GM12878 (cell line): ENCODE measurements around the gene MED6. TPM values are rescaled to one million over a fixed set of nuclear protein-coding genes. Genes with fewer than 3 reads are reported as not detected.
A peak's percentile ranks its signal among the peaks of the same experiment; 100 is the strongest.

ENCODE experiments used
- BHLHE40 ChIP-seq, 2 experiments: fragments of 450-650 bp in 1 of 2; IDR thresholded peaks; 2 replicates each; pipeline ENCODE4 v1.6.1; 2011 to 2017; ENCODE audit warnings: low read depth in 2 of 2, borderline replicate concordance in 1 of 2, improper control_type of control experiment in 1 of 2, low read length in 1 of 2, mild to moderate bottlenecking in 1 of 2
- CEBPB ChIP-seq, 2 experiments: fragments of 150-350 bp in 1 of 2; IDR thresholded peaks; 2 replicates each; pipeline ENCODE4 v1.6.1; 2012 to 2014; ENCODE audit warnings: low read depth in 2 of 2, low read length in 2 of 2, borderline replicate concordance in 1 of 2, inconsistent platforms in 1 of 2
- CHD2 ChIP-seq: IDR thresholded peaks from 2 replicates; pipeline ENCODE4 v1.6.1; 2011; ENCODE audit warnings: low read depth, low read length, improper control_type of control experiment, borderline replicate concordance
- DPF2 ChIP-seq: fragments of 450-650 bp; IDR thresholded peaks from 2 replicates; pipeline ENCODE4 v1.6.1; 2017; ENCODE audit warnings: mild to moderate bottlenecking
- FOXM1 ChIP-seq: IDR thresholded peaks from 2 replicates; pipeline ENCODE4 v1.6.1; 2012; ENCODE audit warnings: low read depth, mild to moderate bottlenecking, inconsistent platforms, low read length, moderate library complexity
- NKRF ChIP-seq: fragments of 450-650 bp; conservative IDR thresholded peaks from 2 replicates; pipeline ENCODE4 v1.6.1; 2017; ENCODE audit warnings: mild to moderate bottlenecking, moderate library complexity
- POLR2AphosphoS5 ChIP-seq: IDR thresholded peaks from 2 replicates; pipeline ENCODE4 v1.6.1; 2011; ENCODE audit warnings: mild to moderate bottlenecking, low read length, inconsistent platforms
- RAD21 ChIP-seq: IDR thresholded peaks from 2 replicates; pipeline ENCODE4 v1.6.1; 2011; ENCODE audit warnings: mild to moderate bottlenecking, low read depth, low read length, moderate library complexity; ENCODE audit not compliant: insufficient read depth
- SMAD1 ChIP-seq: fragments of 450-650 bp; IDR thresholded peaks from 2 replicates; pipeline ENCODE4 v1.6.1; 2018; ENCODE audit warnings: mild to moderate bottlenecking, low read depth; ENCODE audit not compliant: partially characterized antibody
- SMAD5 ChIP-seq: IDR thresholded peaks from 2 replicates; pipeline ENCODE4 v1.6.1; 2016; ENCODE audit warnings: antibody characterized with exemption, low read depth
- SMARCA5 ChIP-seq: fragments of 450-650 bp; IDR thresholded peaks from 2 replicates; pipeline ENCODE4 v1.6.1; 2017; ENCODE audit warnings: mild to moderate bottlenecking
- ZNF687 ChIP-seq: fragments of 450-650 bp; IDR thresholded peaks from 2 replicates; pipeline ENCODE4 v1.6.1; 2017; ENCODE audit warnings: mild to moderate bottlenecking, moderate library complexity
- polyA plus RNA-seq, 11 experiments: library from polyadenylated mRNA; depleted of rRNA in 4 of 11; unstranded in 6 of 11; stranded (reverse) in 5 of 11; fragments of >200 nt; fragmentation: Nextera tagmentation in 4 of 11; fragmentation: Illumina TruSeq in 1 of 11; extraction: Ambion mirVana in 4 of 11; extraction: Trizol in 1 of 11; gene quantifications; 1 replicate in 1 of 11; 2 replicates in 10 of 11; pipeline versions ENCODE4 v1.2.1 to v1.2.3, GENCODE V29; 2011 to 2016; ENCODE audit warnings: inconsistent platforms in 2 of 11, missing spikeins in 2 of 11, low read depth in 1 of 11
- total RNA-seq, 4 experiments: library from RNA; depleted of rRNA in 3 of 4; stranded (reverse); fragments of >200 nt in 3 of 4; fragmentation: Illumina TruSeq in 1 of 4; extraction: Trizol in 1 of 4; gene quantifications; 2 replicates each; pipeline versions ENCODE4 v1.2.1 to v1.2.3, GENCODE V29; 2013 to 2021

MED6 gene
- total and polyA plus RNA-seq, 10 of the 15 experiments (the other 5 are each of a cell fraction or from before 2014, with no cell fraction given): 29.2 to 74.9 (median 46.2) TPM

GRCh38 chr14:70641548-70642302 lies 41.3 kb upstream of the MED6 start, which contains the start of gene TTC9 (continued):
- TF ChIP-seq NKRF (0 out of 2 replicates have a peak, but pooled peaks have one; percentile 48), SMAD5 (peak; percentile 7; the same call in 1 of the 2 replicates), SMAD1 (no peak), SMARCA5 (0 out of 2 replicates have a peak, but pooled peaks have one; percentile 52), ZNF687 (peak; percentile 17; the same call in 1 of the 2 replicates), FOXM1 (no peak), BHLHE40 (IDR thresholded peaks at IDR 0.05; ENCODE audit: borderline replicate concordance in 1 of 2, low read depth in 2 of 2, low read length in 1 of 2) (peak in 1 of 2 experiments; percentile 19; a peak in 1 of 4 replicates), CEBPB (IDR thresholded peaks at IDR 0.05; ENCODE audit: borderline replicate concordance in 1 of 2, low read depth in 2 of 2, low read length in 2 of 2) (no peak), RAD21 (no peak), CHD2 (0 out of 2 replicates have a peak, but pooled peaks have one; percentile 21), DPF2 (no peak), POLR2AphosphoS5 (no peak)
